Astrocyte of the spinal cord (primary cell): ENCODE data around the gene STK25.

Experiments
- DNase-seq: peaks from one replicate; pipeline ENCODE4 v3.0.0; 2011; ENCODE audit warnings: low read depth, low spot score
- H3K4me3 ChIP-seq: 2 replicates; pipeline ENCODE4 v1.5.1; 2011; ENCODE audit warnings: low read depth, mild to moderate bottlenecking, low read length, moderate library complexity
- in situ Hi-C: cut with HindIII; loops from 2 replicates; pipeline ENCODE4 v1.10.0; 2017; ENCODE audit warnings: low sequenced_read_pairs
- TF ChIP-seq, protein P1 (sequence below): IDR thresholded peaks from 2 replicates; pipeline ENCODE4 v1.5.1; 2012; ENCODE audit warnings: low read depth, mild to moderate bottlenecking, low read length, inconsistent platforms

The STK25 gene

DNA sequence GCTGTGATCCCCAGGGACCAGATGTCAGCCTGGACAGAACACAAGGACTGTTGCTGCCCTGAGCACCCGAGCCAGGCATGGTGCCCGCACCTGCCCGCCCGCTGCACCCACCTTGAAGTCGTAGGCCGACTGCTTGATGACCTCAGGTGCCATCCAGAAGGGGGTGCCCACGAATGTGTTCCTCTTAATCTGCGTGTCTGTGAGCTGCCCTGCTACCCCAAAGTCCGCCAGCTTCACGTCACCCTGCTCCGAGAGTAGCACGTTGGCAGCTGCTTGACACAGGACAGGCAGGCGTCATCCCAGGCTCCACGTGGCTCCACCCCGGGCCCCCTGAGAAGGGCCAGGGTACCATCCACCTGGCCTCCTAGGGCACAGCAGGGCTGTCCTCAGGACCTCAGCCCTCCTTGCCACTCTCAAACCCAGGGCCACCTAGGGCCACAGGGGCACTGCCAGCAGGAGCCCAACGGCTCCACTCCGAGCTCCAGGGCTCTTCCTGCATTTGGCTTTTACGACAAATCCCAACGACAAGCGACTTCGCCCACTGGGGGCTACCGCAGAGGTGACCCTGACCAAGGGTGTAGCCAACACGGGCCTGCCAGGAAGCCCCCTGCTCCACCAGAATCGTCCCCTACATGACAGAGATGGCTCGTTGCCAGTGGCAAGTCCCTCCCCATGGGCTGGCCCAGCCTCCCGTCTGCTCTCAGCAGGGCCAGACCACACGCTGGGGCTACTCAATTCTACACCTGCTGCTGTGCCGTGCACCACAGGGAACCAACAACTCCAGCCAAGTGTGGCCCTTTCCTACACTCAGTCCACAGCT is 9.0 kb downstream of the STK25 start:
- no peak overlapping the region for H3K4me3 ChIP-seq
- TF ChIP-seq, protein P1, sequence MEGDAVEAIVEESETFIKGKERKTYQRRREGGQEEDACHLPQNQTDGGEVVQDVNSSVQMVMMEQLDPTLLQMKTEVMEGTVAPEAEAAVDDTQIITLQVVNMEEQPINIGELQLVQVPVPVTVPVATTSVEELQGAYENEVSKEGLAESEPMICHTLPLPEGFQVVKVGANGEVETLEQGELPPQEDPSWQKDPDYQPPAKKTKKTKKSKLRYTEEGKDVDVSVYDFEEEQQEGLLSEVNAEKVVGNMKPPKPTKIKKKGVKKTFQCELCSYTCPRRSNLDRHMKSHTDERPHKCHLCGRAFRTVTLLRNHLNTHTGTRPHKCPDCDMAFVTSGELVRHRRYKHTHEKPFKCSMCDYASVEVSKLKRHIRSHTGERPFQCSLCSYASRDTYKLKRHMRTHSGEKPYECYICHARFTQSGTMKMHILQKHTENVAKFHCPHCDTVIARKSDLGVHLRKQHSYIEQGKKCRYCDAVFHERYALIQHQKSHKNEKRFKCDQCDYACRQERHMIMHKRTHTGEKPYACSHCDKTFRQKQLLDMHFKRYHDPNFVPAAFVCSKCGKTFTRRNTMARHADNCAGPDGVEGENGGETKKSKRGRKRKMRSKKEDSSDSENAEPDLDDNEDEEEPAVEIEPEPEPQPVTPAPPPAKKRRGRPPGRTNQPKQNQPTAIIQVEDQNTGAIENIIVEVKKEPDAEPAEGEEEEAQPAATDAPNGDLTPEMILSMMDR: no peak
- in situ Hi-C loops: no loop called here
- DNase-seq: peak; percentile 46

DNA sequence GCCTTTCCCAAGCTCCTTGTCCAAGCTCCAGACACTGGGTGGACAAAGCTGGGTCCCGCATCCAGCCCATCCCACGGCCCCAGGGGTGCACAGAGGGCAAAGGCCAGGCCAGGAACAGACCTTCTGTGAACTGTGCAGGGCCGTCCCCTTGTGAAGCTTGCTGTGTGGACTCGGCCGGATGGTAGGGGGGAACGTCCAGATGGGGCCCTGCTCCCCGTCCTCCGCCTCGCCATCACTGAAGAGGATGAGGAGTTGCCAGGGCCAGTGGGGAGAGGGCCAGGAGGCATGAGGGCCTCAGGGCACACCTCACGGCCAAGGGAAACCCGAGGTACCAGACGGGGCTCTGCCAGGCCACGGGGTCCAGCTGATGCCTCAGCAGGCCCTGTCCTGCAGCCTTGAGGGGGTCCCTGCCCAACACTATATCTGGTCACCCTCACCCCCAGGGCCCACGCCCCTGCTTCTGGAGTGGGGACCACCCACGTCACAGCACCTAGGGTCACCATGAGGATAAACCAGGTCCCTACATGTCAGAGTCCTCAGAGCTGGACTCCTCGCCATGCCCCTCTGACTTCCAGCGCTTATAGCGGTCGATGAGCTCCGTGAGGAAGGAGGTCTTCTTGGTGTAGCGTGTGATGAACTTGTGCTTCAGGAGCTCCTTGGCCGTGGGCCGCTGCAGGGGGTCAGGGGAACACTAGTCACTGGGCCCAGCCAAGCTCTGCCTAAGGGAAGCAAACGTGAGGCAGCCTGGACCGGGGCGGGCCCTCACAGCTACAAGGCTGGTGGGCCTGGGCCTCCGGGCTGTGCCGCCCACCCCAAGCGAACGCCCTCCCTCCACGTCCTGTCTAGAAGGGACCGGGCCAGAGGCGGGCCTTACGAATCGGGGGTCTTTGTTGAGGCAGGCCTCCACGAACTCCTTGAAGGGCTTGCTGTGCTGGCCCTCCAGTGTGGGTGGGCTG is 10.0 kb downstream of the STK25 start:
- in situ Hi-C loops: no loop called here
- DNase-seq: no peak
- no peak overlapping the region for H3K4me3 ChIP-seq
- TF ChIP-seq, protein P1: no peak

DNA sequence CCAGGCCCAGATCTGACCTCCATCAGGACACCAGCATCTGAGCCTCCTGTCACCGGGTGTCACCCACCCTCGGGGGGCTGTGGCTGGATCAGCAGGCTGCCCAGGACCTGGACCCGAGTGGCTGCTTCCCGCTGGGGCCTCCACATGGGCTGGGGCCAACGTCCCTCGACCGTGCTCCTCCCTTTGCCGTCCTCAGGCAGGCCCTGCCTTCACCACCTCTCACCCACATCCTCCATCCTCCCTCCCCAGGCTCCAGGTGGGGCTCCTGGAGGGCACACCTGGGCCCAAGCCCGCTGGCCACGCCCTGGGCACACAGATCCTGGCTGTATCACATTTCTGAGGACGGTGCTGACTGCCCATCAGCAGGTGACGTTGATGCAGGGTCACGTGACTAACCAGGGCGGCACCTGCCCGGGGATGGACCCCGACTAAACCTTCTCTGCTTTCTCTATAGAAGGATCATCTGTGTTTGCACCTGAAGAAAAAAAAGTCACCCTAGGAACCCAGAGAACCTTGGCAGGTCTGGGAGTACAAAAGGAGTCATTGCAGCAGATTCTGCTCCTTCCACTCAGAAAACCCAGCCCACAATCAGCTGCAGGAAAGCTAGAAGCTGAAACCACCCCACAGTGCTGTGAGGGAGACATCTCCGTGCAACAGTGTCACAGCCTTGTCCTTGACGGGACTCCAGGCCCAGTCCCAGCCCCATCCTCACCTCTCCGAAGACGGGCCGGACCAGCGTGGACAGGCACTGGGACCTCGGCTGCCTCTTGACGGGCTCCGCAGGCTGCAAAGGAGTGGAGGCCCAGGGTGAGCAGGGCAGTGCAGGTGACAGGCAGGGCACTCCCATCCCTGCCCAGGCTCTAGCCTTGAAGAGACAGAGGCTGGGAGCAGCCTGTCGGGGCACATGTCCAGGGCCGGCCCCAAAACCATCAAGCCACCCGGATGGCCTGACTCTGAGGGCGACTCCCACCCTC is 11.2 kb downstream of the STK25 start:
- in situ Hi-C loops: no loop called here

DNA sequence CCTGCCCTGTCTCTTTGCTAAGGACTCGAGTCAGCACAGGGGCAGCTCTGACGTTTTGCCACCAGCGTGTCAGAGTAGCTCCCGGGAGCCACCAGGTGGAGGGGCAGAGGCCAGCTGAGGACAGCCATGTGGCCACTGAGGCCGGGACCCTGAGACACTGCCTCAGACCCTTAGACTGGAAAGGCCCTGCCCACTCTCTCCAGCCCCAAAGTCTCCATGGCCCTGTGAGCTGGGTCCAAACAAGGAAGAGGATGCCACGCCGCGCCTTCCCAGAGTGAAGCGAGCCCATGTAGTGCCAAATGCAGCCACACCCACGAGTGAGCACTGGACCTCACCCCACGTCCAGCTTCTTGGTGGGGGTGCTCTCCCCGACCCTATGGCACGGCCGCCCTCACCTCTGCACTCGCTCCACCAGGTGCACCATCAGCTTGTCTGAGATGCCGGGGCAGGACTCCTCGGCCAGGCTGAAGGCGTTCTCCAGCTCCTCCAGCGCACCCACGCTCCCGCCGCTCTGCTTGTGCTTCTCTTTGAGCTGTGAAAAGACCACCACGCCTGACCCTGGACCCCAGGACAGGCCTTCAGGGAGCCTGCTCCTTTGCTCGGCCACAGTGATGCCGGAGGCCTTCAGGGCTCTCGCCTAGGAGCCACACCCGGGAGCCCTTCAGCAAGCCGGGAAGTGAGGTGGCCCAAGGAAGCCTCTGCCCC is 12.2 kb downstream of the STK25 start:
- H3K4me3 ChIP-seq: no peak overlapping the region
- in situ Hi-C loops: no loop called here
- TF ChIP-seq, protein P1: no peak
- DNase-seq: no peak

More for the DNA sequence above, 11.2 kb downstream of the STK25 start:
- H3K4me3 ChIP-seq: no peak overlapping the region
- TF ChIP-seq, protein P1: no peak
- DNase-seq: no peak

DNA sequence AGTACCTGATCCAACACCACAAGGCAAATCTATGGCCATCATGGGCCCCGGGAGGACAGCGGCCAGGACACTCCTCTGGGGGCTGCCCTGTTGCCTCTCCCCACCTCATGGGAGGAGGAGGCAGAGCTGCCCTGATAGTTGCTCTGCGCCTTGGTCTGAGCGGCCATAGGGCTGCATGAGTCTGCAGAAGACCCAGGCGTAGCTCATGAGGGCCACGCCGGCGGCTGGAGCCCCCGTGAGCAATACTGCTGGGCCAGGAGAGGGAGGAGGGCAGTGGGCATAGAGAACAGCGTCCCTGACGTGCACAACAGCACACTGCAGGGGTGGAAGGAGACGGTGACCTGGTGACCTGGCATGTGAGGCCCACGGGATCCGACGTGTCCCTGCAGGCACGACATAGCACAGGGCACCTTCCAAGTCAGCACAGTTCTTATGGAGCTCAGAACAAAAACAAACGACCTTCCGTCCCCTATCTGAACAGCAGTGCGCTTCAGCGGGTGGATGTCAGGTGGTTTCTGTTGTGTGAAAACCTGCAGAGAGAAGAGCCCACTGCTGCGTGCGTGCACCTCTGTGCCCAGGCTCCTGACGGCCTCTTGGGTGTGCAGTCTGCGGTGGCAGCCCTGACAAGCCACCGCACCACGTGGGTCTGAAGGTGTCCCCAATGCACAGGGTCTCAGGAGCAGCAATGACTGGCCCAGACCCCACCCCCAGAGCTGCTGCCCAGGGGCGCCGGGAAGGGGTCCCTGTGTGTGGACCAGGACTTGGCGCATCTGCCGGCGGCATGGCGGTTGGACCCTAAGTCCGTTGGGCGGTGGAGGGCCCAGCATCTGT is 13.0 kb downstream of the STK25 start:
- in situ Hi-C loops: no loop called here

More for the DNA sequence above, 13.0 kb downstream of the STK25 start:
- DNase-seq: no peak
- TF ChIP-seq, protein P1: no peak
- H3K4me3 ChIP-seq: no peak overlapping the region
